GM12892 (cell line): ENCODE measurements around the gene MYO18B.

ENCODE experiments used
- POLR2A ChIP-seq: IDR thresholded peaks from 2 replicates; pipeline ENCODE4 v1.6.1; 2011; ENCODE audit warnings: low read depth, low read length, control low read depth
- POLR2AphosphoS5 ChIP-seq: IDR thresholded peaks from 2 replicates; pipeline ENCODE4 v1.6.1; 2011; ENCODE audit warnings: low read depth, low read length, control low read depth
- TAF1 ChIP-seq: IDR thresholded peaks from 2 replicates; pipeline ENCODE4 v1.6.1; 2011; ENCODE audit warnings: low read depth, mild to moderate bottlenecking, control low read depth, low read length, borderline replicate concordance

DNA sequence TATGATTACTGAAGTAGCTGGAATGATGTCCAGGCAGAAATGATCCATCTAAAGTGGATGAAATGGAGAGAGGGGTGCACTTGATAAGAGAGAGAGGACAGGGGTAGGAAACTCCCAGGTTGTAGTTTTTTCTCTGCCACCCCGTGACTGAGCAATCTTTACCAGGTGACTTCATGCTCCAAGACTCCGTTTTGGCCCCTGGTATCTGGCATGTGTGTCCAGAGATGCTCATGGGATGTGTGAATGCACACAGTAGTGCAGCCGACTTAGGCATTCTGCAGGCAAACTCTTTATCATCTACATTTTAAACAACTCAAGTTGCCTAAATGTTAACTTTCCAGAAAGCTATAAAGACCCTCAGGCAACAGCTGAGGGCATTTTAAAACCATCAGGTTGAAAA is 238.0 kb downstream of the MYO18B start:
- TF ChIP-seq POLR2A (no peak), POLR2AphosphoS5 (no peak), TAF1 (no peak)
